Muscle layer of colon (tissue), 2 donors: ENCODE data around the gene F13A1.
A peak's percentile ranks its signal among the peaks of the same experiment; 100 is the strongest.

ENCODE experiments used
- H3K27ac ChIP-seq: one replicate; pipeline ENCODE4 v1.7.0; 2013; ENCODE audit warnings: low read depth, mild to moderate bottlenecking, low read length, moderate library complexity
- H3K27me3 ChIP-seq, 2 donors: one replicate each; pipeline ENCODE4 v1.7.0; 2013; ENCODE audit warnings: low read length in 2 of 2, mild to moderate bottlenecking in 2 of 2; ENCODE audit not compliant: insufficient read depth in 2 of 2, control insufficient read depth in 1 of 2
- H3K36me3 ChIP-seq: one replicate; pipeline ENCODE4 v1.7.0; 2013; ENCODE audit warnings: mild to moderate bottlenecking, low read length; ENCODE audit not compliant: insufficient read depth
- H3K4me1 ChIP-seq: one replicate; pipeline ENCODE4 v1.7.0; 2013; ENCODE audit warnings: mild to moderate bottlenecking, low read length; ENCODE audit not compliant: insufficient read depth
- H3K4me3 ChIP-seq, 2 donors: one replicate each; pipeline ENCODE4 v1.7.0; 2013; ENCODE audit warnings: low read length in 2 of 2, low read depth in 1 of 2, mild to moderate bottlenecking in 1 of 2, moderate library complexity in 1 of 2
- H3K9ac ChIP-seq: one replicate; pipeline ENCODE4 v1.7.0; 2013; ENCODE audit warnings: low read length
- H3K9me3 ChIP-seq: one replicate; pipeline ENCODE4 v1.7.0; 2013; ENCODE audit warnings: mild to moderate bottlenecking, low read length
- donor health status: abdominal sarcoma.
- donor health status: Adenocarcinoma of cecum.

F13A1 gene

DNA sequence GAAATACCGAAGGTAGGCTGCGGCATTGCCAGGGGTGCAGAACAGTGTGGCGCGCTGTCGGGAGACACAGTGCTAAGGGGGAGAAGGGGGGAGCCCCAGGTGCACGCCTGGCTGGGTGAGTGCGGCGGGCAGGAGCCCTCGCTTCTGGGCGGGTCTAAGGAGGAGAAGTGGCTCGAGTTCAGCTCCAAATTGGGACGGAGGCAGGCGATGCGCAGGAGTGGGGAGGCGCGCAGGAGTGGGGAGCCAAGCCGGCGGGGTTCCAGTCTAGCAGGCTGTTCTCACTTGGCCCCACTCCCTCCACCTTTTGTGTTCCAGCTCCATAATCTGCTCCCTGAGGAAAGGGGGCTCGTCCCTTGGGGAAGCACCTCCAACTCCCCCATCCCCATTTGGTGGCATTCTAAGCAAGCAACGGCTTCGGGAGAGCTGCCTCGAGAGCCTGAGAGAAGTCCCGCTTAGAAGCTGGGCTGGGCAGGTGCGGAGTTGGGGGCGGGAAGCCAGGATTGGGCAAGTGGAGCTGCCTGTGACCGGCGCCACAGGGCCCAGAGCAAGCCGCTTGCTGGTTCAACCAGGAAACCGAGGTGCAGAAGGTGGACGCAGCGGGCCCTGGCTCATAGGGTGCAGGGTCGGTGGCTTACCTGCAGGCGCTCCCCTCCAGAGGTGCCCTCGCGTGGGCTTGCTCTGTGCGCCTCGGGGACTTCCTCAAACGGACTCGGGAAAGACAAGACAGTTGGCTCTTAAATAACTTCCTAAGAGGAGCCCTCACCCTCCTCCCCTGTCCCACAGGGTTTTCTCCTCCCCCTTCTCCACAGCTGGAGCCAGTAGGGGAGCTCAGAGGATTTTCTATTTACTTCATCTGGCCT is at the start of gene F13A1:
Gene F13A1, minus strand, starts transcription at position 711 of the 860 bp plus-strand sequence. CDS start 1,998 bp downstream, outside the sequence.
- H3K9ac ChIP-seq: no peak within 1 kb of the TSS

DNA sequence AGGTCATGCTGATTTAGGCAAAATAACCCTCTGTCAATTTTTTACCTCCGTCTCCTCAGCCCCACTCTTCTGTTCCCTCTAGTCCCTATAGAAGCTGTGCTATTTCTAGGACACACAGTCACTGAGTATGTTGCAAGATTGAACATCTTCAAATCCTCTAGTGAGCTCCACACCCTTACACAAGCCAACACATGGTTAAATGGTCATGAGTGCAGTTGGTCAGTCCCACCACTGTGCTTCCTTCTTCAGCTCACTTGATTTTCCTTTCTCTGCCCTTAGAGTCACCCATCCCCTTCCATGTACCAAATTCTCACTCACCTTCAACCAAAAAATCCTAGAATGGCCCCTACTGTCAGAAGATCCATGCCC is 48.2 kb upstream of the F13A1 start:
- Histone ChIP-seq H3K4me1 (no peaks in the 10 kb centered on the region), H3K9me3 (no peaks in the 10 kb centered on the region), H3K4me3 (no peak overlapping the region), H3K27ac (no peak overlapping the region), H3K36me3 (no peaks in the 10 kb centered on the region), H3K27me3 (no peaks in the 10 kb centered on the region), H3K9ac (no peak overlapping the region)

More for the DNA sequence above, at the start of gene F13A1:
- Histone ChIP-seq H3K4me1 (no peaks in the 10 kb centered on the region), H3K9me3 (no peaks in the 10 kb centered on the region), H3K36me3 (no peaks in the 10 kb centered on the region), H3K27me3 (peaks cover 0 to 3% of the 10 kb centered on the region in 2 donors), H3K27ac (no peak within 1 kb of the TSS), H3K4me3 (peak within 1 kb of the TSS in 1 of 2 donors; percentile 18)

DNA sequence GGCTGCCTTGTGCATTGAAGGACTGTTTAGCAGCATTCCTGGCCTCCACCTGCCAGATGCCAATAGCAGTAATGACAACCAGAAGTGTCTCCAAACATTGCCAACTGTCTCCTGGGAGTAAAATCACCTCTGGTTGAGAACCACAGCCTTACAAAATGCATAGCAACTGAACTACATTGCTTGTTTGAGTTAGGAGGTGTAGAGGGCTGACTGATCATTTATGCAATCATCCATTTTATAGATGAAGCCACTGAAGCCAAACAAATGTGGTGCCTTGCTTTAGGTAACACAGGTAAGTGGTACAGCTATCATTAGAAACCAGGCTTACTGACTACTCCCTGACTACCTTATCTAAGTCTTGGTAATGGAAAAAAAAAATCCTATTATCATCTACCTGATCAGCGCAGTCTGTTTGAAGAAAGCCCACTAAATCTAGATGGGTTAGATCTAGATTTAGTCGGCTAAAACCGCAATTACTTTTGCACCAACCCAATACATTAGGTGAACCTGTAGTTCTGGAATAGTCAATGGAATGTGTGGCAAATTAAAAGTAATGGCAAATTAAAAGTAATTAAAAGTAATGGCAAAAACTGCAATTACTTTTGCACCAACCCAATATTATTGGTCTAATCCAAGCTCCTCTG is 47.7 kb upstream of the F13A1 start:
- Histone ChIP-seq H3K4me3 (no peak overlapping the region), H3K9me3 (no peaks in the 10 kb centered on the region), H3K4me1 (no peaks in the 10 kb centered on the region), H3K9ac (no peak overlapping the region), H3K27me3 (no peaks in the 10 kb centered on the region), H3K36me3 (no peaks in the 10 kb centered on the region), H3K27ac (no peak overlapping the region)

DNA sequence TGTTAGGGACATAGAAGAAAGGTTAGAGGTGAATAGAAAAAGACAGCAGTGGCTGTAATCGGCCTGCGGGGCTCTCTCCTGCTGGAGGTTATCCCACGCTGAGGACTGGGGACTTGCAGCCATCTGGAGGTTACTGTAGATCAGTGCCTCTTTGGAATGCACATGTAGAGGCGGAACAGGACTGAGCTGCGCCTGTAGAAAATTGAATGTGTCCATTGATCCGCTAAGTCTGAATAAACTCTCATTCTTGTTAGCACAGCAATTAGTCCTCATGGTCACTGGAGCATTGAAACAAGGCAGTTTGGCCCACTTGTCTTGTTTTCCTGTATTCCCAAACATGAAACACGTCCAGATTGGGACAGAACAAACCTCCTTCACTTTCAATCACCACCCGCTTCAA is 46.3 kb upstream of the F13A1 start:
- Histone ChIP-seq H3K9ac (no peak overlapping the region), H3K4me1 (no peaks in the 10 kb centered on the region), H3K9me3 (no peaks in the 10 kb centered on the region), H3K4me3 (no peak overlapping the region), H3K27ac (no peak overlapping the region), H3K36me3 (no peaks in the 10 kb centered on the region), H3K27me3 (no peaks in the 10 kb centered on the region)

DNA sequence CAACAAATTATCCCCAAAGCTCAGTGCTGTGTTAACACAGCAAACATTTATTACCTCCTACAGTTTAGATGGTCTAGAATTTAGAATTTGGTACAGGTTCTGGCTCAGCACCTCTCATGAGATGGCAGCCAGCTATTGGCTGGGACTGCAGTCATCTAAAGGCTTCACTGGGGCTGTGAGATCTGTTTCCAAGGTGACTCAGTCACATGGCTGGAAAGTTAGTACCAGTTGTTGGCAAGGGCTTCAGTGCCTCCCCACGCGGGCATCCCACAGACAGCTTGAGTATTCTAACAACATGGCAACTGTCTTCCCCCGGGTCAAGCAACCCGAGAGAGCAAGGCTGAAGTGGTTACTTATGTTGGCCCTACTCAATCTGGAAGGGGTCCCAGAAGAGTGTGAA is 44.8 kb upstream of the F13A1 start:
- Histone ChIP-seq H3K4me3 (no peak overlapping the region), H3K27ac (no peak overlapping the region), H3K9me3 (no peaks in the 10 kb centered on the region), H3K36me3 (no peaks in the 10 kb centered on the region), H3K9ac (no peak overlapping the region), H3K27me3 (no peaks in the 10 kb centered on the region), H3K4me1 (no peaks in the 10 kb centered on the region)

DNA sequence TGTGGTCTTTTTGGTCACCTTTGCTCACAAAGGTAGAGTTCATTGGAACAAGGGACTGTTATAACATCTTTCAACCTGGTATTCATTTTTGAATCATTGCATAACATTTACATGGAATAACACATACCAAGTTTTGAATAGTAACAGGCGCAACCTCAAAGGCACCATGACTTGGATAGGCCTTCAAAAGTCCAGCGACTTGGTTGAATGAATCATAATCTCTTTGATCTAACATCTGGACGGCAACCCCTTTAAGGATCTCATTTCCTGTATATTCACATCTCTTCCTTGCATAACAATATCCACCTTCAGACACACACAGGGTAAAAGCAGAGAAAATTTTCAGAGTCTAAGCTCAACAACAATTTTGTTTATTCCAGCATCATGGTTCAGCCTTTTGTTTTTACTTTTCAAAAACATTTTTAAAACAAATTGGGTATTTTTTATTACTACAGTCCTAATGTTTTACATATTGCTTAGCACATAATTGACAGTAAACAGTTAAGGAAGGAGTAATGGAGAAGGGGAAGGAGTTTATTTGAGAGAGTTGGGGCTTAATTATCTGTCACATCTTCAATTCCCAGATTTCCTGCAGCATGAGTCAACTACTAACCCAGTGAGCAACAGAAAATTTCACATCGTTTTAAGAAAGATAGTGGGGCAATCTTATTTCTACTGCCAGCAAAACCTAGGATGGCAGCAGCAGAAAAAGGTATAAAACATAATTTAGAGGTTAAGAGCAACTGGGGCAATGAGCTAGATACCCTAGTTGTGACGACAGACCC is 41.8 kb upstream of the F13A1 start:
- no peak overlapping the region for H3K4me3 ChIP-seq
- no peaks in the 10 kb centered on the region for H3K4me1 ChIP-seq
- H3K9ac ChIP-seq: no peak overlapping the region
- H3K9me3 ChIP-seq: no peaks in the 10 kb centered on the region
- no peaks in the 10 kb centered on the region for H3K36me3 ChIP-seq
- H3K27ac ChIP-seq: no peak overlapping the region
- H3K27me3 ChIP-seq: no peaks in the 10 kb centered on the region

DNA sequence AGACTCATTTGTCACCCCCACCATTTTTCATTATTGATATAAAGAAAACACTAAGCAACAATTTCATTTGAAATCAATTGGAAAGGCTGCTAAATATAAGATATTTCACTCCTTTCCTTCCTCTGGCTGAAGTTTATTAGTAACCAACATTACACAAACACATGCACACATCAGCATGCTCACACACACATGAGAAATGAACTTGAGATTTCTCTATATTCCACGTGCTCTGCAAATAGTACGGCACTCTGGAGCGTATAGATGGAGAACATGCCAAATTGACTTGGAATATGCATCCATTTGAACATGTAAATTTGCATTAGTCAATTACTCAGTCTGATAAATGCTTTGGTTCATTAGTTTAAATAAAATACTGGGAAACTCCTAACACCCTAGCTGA is 37.1 kb upstream of the F13A1 start:
- H3K27me3 ChIP-seq: no peaks in the 10 kb centered on the region
- no peaks in the 10 kb centered on the region for H3K36me3 ChIP-seq
- H3K9me3 ChIP-seq: no peaks in the 10 kb centered on the region
- no peak overlapping the region for H3K4me3 ChIP-seq
- no peaks in the 10 kb centered on the region for H3K4me1 ChIP-seq
- no peak overlapping the region for H3K9ac ChIP-seq
- no peak overlapping the region for H3K27ac ChIP-seq

DNA sequence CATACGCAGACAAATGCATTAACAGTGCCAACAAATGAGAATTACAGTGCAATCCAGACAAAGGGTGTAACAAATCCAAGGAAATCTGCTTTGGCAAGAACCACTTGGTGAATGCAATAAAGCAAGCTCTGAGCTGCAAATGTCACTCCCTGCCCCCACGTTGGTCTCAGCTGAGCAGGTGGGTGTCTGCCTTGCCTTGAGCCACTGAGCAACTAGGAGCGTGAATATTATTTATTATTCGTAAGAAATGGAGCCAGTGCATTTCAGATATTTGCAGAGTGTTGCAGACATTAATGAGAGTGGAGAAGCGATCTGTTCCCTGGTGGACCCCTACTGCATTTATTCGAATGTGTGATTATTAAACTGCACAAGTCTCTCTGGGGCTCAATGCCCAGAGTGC is 36.6 kb upstream of the F13A1 start:
- no peaks in the 10 kb centered on the region for H3K27me3 ChIP-seq
- no peak overlapping the region for H3K27ac ChIP-seq
- no peaks in the 10 kb centered on the region for H3K9me3 ChIP-seq
- H3K4me1 ChIP-seq: no peaks in the 10 kb centered on the region
- no peaks in the 10 kb centered on the region for H3K36me3 ChIP-seq
- H3K4me3 ChIP-seq: no peak overlapping the region
- H3K9ac ChIP-seq: no peak overlapping the region

DNA sequence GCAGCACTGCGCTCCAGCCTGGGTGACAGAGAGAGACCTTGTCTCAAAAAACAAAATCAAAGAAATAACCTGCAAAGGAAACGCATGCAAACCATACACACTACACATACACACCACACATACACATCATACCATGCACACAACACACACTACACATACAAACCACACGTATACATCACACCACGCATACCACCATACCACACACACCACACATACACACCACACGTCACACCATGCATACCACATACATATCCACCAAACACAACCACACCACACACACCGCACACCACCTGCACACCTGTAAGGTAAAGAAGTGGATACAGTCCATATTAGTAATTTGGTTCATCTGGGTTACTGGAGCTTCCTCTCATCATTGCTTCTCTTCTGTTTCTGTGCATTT is 32.3 kb upstream of the F13A1 start:
- no peaks in the 10 kb centered on the region for H3K4me1 ChIP-seq
- no peak overlapping the region for H3K9ac ChIP-seq
- no peaks in the 10 kb centered on the region for H3K9me3 ChIP-seq
- H3K27me3 ChIP-seq: no peaks in the 10 kb centered on the region
- no peak overlapping the region for H3K27ac ChIP-seq
- H3K4me3 ChIP-seq: no peak overlapping the region
- H3K36me3 ChIP-seq: no peaks in the 10 kb centered on the region

DNA sequence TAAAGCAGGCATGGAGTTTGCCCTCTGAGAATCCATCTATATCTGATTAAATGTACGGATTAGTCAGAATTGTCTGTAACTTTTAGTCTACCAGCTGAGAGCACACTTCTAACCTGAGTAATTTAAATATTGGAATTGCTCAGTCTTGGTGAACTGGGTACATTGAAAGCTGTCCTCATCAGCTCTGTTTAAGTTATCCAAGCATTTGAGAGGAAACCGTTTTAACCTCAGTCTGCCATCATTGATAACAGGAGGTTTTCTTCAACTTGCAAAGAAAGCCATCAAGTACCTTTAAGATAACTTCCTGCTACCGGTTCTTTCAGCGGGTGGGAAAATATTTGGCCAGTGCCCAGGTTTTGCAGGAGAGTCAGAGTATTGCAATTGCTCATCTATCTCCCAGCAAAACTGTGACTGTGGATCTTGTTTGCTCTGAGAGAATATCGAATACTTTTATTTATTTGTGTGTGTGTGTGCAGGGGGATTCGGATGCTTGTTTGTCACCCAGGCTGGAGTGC is 31.1 kb upstream of the F13A1 start:
- no peak overlapping the region for H3K27ac ChIP-seq
- no peaks in the 10 kb centered on the region for H3K9me3 ChIP-seq
- H3K9ac ChIP-seq: no peak overlapping the region
- H3K36me3 ChIP-seq: no peaks in the 10 kb centered on the region
- H3K4me3 ChIP-seq: no peak overlapping the region
- H3K27me3 ChIP-seq: no peaks in the 10 kb centered on the region
- no peaks in the 10 kb centered on the region for H3K4me1 ChIP-seq

DNA sequence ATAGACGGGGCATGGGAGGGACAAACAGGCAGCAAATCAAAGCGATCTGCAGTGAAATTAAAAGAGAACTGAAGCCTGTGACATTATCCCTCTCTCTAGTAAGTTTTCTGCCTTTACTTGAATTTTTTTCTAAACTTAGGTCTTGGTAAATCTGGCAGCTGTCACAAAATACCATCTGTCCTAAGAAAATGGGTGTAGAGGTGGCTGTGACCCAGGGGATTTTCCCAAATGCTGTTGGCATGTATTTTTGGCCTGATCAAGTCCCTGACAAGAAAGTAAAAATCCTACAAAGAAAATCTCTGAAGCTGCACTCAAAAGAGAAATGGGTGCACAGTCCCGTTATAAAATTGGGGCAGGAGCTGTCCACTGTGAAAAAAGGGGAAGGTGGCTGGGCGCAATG is 30.2 kb upstream of the F13A1 start:
- Histone ChIP-seq H3K27ac (no peak overlapping the region), H3K4me3 (no peak overlapping the region), H3K9ac (no peak overlapping the region), H3K4me1 (no peaks in the 10 kb centered on the region), H3K9me3 (no peaks in the 10 kb centered on the region), H3K27me3 (no peaks in the 10 kb centered on the region), H3K36me3 (no peaks in the 10 kb centered on the region)
